ENCODE data around the gene ZBTB40. TPM values are rescaled to one million over a fixed set of nuclear protein-coding genes. Genes with fewer than 3 reads are reported as not detected.
A peak's percentile ranks its signal among the peaks of the same experiment; 100 is the strongest.

The ZBTB40 gene
- total RNA-seq, 1 donor from 2014 or later, result 15.3 TPM

GRCh38 chr1:22450351-22451021 is 1.2 kb upstream of the ZBTB40 start:
- H3K79me2 ChIP-seq (ENCODE audit: insufficient read depth, low read length), result peaks cover 31% of the 10 kb centered on the region
- TF ChIP-seq CTCF (IDR thresholded peaks at IDR 0.05; ENCODE audit: insufficient read depth, low read depth, low read length) (no peak), EZH2 (IDR thresholded peaks at IDR 0.05; ENCODE audit: insufficient read depth, low read length) (no peak)
- peak overlapping the region; percentile 64 for H3K4me3 Mint-ChIP-seq (ENCODE audit: unreplicated experiment)
- peaks cover 27% of the 10 kb centered on the region for H3K4me1 Mint-ChIP-seq (ENCODE audit: low read depth, unreplicated experiment)
- H3K27ac ChIP-seq (ENCODE audit: low read depth, low read length), result no peak overlapping the region
- H3K27me3 Mint-ChIP-seq (ENCODE audit: low read depth, unreplicated experiment), result no peaks in the 10 kb centered on the region
- peak overlapping the region; percentile 83 for H2AFZ ChIP-seq (ENCODE audit: low read depth, low read length)
- no peak for FAIRE-seq
- no peak overlapping the region for H3K4me3 ChIP-seq (ENCODE audit: insufficient read depth, low read depth, low read length)
- H3K9me3 Mint-ChIP-seq (ENCODE audit: unreplicated experiment), result peaks cover 2% of the 10 kb centered on the region
- no peaks in the 10 kb centered on the region for H3K36me3 ChIP-seq (ENCODE audit: insufficient read depth, low read length)
- no peaks in the 10 kb centered on the region for H3K27me3 ChIP-seq (ENCODE audit: insufficient read depth, low read length)
- H3K9me3 ChIP-seq (ENCODE audit: insufficient read depth, low read depth, low read length), result no peaks in the 10 kb centered on the region
- DNase-seq (ENCODE audit: low read depth), result no peak
- H4K20me1 ChIP-seq (ENCODE audit: insufficient read depth, low read length), result peaks cover 16% of the 10 kb centered on the region
- no peak overlapping the region for H3K4me2 ChIP-seq (ENCODE audit: low read length)
- H3K27ac Mint-ChIP-seq (ENCODE audit: unreplicated experiment), result peak overlapping the region; percentile 54
- no peaks in the 10 kb centered on the region for H3K36me3 Mint-ChIP-seq (ENCODE audit: low read depth, unreplicated experiment)
- H3K9ac ChIP-seq (ENCODE audit: low read length), result no peak overlapping the region
- H3K4me1 ChIP-seq (ENCODE audit: insufficient read depth, low read length), result peaks cover 19% of the 10 kb centered on the region

DNA sequence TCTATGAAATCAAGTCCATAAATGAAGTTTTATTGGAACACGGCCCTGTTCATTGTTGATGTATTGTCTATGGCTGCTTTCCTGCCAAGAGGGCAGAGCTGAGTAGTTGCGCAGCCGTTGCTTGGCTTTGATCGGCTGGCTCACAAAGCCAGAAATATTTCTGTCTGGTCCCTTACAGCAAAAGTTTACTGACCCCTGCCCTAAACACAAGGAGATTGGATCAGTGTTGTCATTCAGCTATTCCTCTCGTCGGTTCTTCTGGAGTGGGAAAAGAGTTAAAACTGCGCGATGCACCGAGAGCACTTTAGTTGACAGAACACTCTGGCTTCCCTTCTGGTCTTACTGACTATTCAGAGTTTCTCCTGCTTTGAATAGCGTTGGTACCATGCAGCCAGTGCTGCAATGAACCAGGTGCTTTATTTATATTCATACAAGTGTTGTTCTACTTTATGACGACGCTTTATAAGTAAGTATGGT is 868 bp downstream of the ZBTB40 start:
- no peaks in the 10 kb centered on the region for H3K27me3 Mint-ChIP-seq (ENCODE audit: low read depth, unreplicated experiment)
- H3K36me3 Mint-ChIP-seq (ENCODE audit: low read depth, unreplicated experiment), result no peaks in the 10 kb centered on the region
- Histone ChIP-seq H3K36me3 (ENCODE audit: insufficient read depth, low read length) (no peaks in the 10 kb centered on the region), H4K20me1 (ENCODE audit: insufficient read depth, low read length) (peaks cover 33% of the 10 kb centered on the region), H2AFZ (ENCODE audit: low read depth, low read length) (peak overlapping the region; percentile 83), H3K9me3 (ENCODE audit: insufficient read depth, low read depth, low read length) (no peaks in the 10 kb centered on the region), H3K4me2 (ENCODE audit: low read length) (peak overlapping the region; percentile 89), H3K4me1 (ENCODE audit: insufficient read depth, low read length) (peaks cover 15% of the 10 kb centered on the region), H3K27ac (ENCODE audit: low read depth, low read length) (peak overlapping the region; percentile 77), H3K27me3 (ENCODE audit: insufficient read depth, low read length) (no peaks in the 10 kb centered on the region), H3K4me3 (ENCODE audit: insufficient read depth, low read depth, low read length) (peak overlapping the region; percentile 85), H3K79me2 (ENCODE audit: insufficient read depth, low read length) (peaks cover 50% of the 10 kb centered on the region), H3K9ac (ENCODE audit: low read length) (peak overlapping the region; percentile 89)
- peaks cover 19% of the 10 kb centered on the region for H3K4me1 Mint-ChIP-seq (ENCODE audit: low read depth, unreplicated experiment)
- peak overlapping the region; percentile 53 for H3K27ac Mint-ChIP-seq (ENCODE audit: unreplicated experiment)
- peak; percentile 44 for DNase-seq (ENCODE audit: low read depth)
- TF ChIP-seq EZH2 (IDR thresholded peaks at IDR 0.05; ENCODE audit: insufficient read depth, low read length), result no peak
- no peak for TF ChIP-seq CTCF (IDR thresholded peaks at IDR 0.05; ENCODE audit: insufficient read depth, low read depth, low read length)
- peaks cover 2% of the 10 kb centered on the region for H3K9me3 Mint-ChIP-seq (ENCODE audit: unreplicated experiment)
- H3K4me3 Mint-ChIP-seq (ENCODE audit: unreplicated experiment), result peak overlapping the region; percentile 94
- FAIRE-seq, result no peak

DNA sequence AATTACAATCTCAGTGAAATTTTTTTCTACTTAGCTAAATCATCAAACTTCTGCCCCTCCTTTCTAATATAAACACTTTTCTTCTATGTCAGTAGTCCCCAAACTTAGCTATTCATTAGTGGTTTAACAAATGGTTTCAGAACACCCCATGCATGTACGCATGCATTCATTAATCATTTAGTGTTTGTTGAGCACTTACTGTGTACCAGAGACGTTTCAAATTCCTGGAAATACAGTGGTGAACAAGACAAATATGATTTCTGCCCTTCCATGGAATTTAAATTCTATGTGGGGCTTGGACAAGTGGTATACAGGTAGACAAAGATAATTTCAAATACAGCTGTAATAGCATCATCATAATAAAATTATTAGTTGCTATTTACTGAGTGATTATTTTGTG is 1.5 kb downstream of the ZBTB40 start:
- DNase-seq (ENCODE audit: low read depth) (no peak), FAIRE-seq (no peak)
- H3K27me3 ChIP-seq (ENCODE audit: insufficient read depth, low read length), result no peaks in the 10 kb centered on the region
- H3K27me3 Mint-ChIP-seq (ENCODE audit: low read depth, unreplicated experiment), result no peaks in the 10 kb centered on the region
- peaks cover 2% of the 10 kb centered on the region for H3K9me3 Mint-ChIP-seq (ENCODE audit: unreplicated experiment)
- no peak overlapping the region for H3K27ac ChIP-seq (ENCODE audit: low read depth, low read length)
- no peak overlapping the region for H3K4me3 ChIP-seq (ENCODE audit: insufficient read depth, low read depth, low read length)
- peaks cover 55% of the 10 kb centered on the region for H3K79me2 ChIP-seq (ENCODE audit: insufficient read depth, low read length)
- no peaks in the 10 kb centered on the region for H3K36me3 Mint-ChIP-seq (ENCODE audit: low read depth, unreplicated experiment)
- peak overlapping the region; percentile 89 for H3K9ac ChIP-seq (ENCODE audit: low read length)
- peaks cover 9% of the 10 kb centered on the region for H3K4me1 ChIP-seq (ENCODE audit: insufficient read depth, low read length)
- H3K4me3 Mint-ChIP-seq (ENCODE audit: unreplicated experiment), result peak overlapping the region; percentile 94
- no peaks in the 10 kb centered on the region for H3K36me3 ChIP-seq (ENCODE audit: insufficient read depth, low read length)
- H3K4me1 Mint-ChIP-seq (ENCODE audit: low read depth, unreplicated experiment), result peaks cover 12% of the 10 kb centered on the region
- no peaks in the 10 kb centered on the region for H3K9me3 ChIP-seq (ENCODE audit: insufficient read depth, low read depth, low read length)
- peaks cover 39% of the 10 kb centered on the region for H4K20me1 ChIP-seq (ENCODE audit: insufficient read depth, low read length)
- H3K27ac Mint-ChIP-seq (ENCODE audit: unreplicated experiment), result peak overlapping the region; percentile 53
- no peak overlapping the region for H2AFZ ChIP-seq (ENCODE audit: low read depth, low read length)
- peak overlapping the region; percentile 89 for H3K4me2 ChIP-seq (ENCODE audit: low read length)
- no peak for TF ChIP-seq CTCF (IDR thresholded peaks at IDR 0.05; ENCODE audit: insufficient read depth, low read depth, low read length)
- TF ChIP-seq EZH2 (IDR thresholded peaks at IDR 0.05; ENCODE audit: insufficient read depth, low read length), result no peak

All from astrocyte (in vitro differentiated cells and primary cell).